H1 (cell line): ENCODE results near the gene RRP9. TPM values are rescaled to one million over a fixed set of nuclear protein-coding genes. Genes with fewer than 3 reads are reported as not detected.

ENCODE experiments used
- CTCF ChIA-PET: fragments of 300-600 bp; sonication (Branson Sonifier 250); formaldehyde crosslinking; loops from one replicate; lab custom pipeline; 2021; ENCODE audit not compliant: partially characterized antibody; lab: Charles Lee
- POLR2A ChIA-PET: fragments of 300-600 bp; sonication (Branson Sonifier 250); formaldehyde crosslinking; loops from one replicate; lab custom pipeline; 2021; ENCODE audit warnings: inconsistent platforms; ENCODE audit not compliant: partially characterized antibody; lab: Charles Lee
- DNase-seq, 2 experiments: peaks; one replicate each; pipeline versions ENCODE4 v3.0.0 to v3.0.0-alpha.2; 2010 to 2022; ENCODE audit warnings: low spot score in 2 of 2, low read depth in 1 of 2, mixed read lengths in 1 of 2
- FAIRE-seq: peaks from 2 replicates; lab custom pipeline; 2011; peaks lifted over from hg19 to GRCh38; lab: Jason Lieb, UNC
- H2AFZ ChIP-seq: 2 replicates; pipeline ENCODE4 v1.8.1; 2012; ENCODE audit warnings: low read length, inconsistent platforms
- H2AK5ac ChIP-seq: 2 replicates; pipeline ENCODE4 v1.6.1; 2013; ENCODE audit warnings: low read depth, low read length
- H2BK120ac ChIP-seq: replicated peaks from 2 replicates; pipeline ENCODE3; 2013; ENCODE audit warnings: low read depth, low read length, inconsistent platforms
- H2BK12ac ChIP-seq: 2 replicates; pipeline ENCODE4 v1.6.1; 2013; ENCODE audit warnings: low read depth, low read length
- H2BK15ac ChIP-seq: 2 replicates; pipeline ENCODE4 v1.6.1; 2013; ENCODE audit warnings: low read length
- H2BK20ac ChIP-seq: 2 replicates; pipeline ENCODE4 v1.6.1; 2013; ENCODE audit warnings: low read length
- H2BK5ac ChIP-seq: 2 replicates; pipeline ENCODE4 v1.6.1; 2013; ENCODE audit warnings: low read depth, low read length
- H3K14ac ChIP-seq: 2 replicates; pipeline ENCODE4 v1.6.1; 2013; ENCODE audit warnings: inconsistent platforms; ENCODE audit not compliant: insufficient read length
- H3K18ac ChIP-seq: 2 replicates; pipeline ENCODE4 v1.6.1; 2013; ENCODE audit warnings: low read length; ENCODE audit errors: extremely low read depth
- H3K23ac ChIP-seq: 2 replicates; pipeline ENCODE4 v1.6.1; 2013; ENCODE audit warnings: inconsistent platforms; ENCODE audit not compliant: insufficient read length
- H3K23me2 ChIP-seq: 2 replicates; pipeline ENCODE4 v1.6.1; 2013; ENCODE audit warnings: low read depth, low read length
- H3K27ac ChIP-seq: 2 replicates; pipeline ENCODE4 v1.6.1; 2011; ENCODE audit warnings: low read depth, low read length, inconsistent platforms
- H3K27me3 ChIP-seq, 4 experiments: replicated peaks in 1 of 4; 1 replicate in 1 of 4; 2 replicates in 3 of 4; pipeline versions ENCODE4 v1.6.1 to v1.8.1; 2011 to 2013; ENCODE audit warnings: low read length in 3 of 4, mild to moderate bottlenecking in 3 of 4, inconsistent platforms in 2 of 4, mixed read lengths in 2 of 4, moderate library complexity in 1 of 4; ENCODE audit not compliant: control insufficient read depth in 3 of 4, insufficient read depth in 3 of 4; ENCODE audit errors: extremely low read depth in 1 of 4
- H3K36me3 ChIP-seq, 4 experiments: 2 replicates each; pipeline versions ENCODE4 v1.6.1 to v1.8.1; 2011 to 2013; ENCODE audit warnings: mild to moderate bottlenecking in 4 of 4, low read length in 3 of 4, moderate library complexity in 2 of 4, control low read depth in 1 of 4, inconsistent platforms in 1 of 4; ENCODE audit not compliant: insufficient read depth in 4 of 4, control insufficient read depth in 2 of 4
- H3K4ac ChIP-seq: replicated peaks from 2 replicates; pipeline ENCODE3; 2013; ENCODE audit warnings: low read length, low read depth, mixed read lengths, inconsistent platforms; ENCODE audit not compliant: insufficient read length
- H3K4me1 ChIP-seq, 4 experiments: replicated peaks in 1 of 4; 1 replicate in 1 of 4; 2 replicates in 3 of 4; pipeline versions ENCODE4 v1.6.1 to v1.8.1; 2011 to 2013; ENCODE audit warnings: low read length in 3 of 4, inconsistent platforms in 2 of 4, mixed read lengths in 1 of 4; ENCODE audit not compliant: insufficient read depth in 4 of 4, control insufficient read depth in 3 of 4
- H3K4me2 ChIP-seq, 2 experiments: 2 replicates each; pipeline versions ENCODE4 v1.6.1 to v1.8.1; 2011 to 2013; ENCODE audit warnings: low read depth in 2 of 2, low read length in 2 of 2, control low read depth in 1 of 2, inconsistent platforms in 1 of 2, mild to moderate bottlenecking in 1 of 2; ENCODE audit not compliant: insufficient read depth in 1 of 2
- H3K4me3 ChIP-seq, 4 experiments: fragments of 200-600, 300-600 bp in 1 of 4; sonication (generic), shearing (Covaris generic), sonication (Bioruptor Twin) in 1 of 4; 2 replicates each; pipeline versions ENCODE4 v1.5.1 to v1.8.1; 2011 to 2016; ENCODE audit warnings: low read length in 4 of 4, low read depth in 3 of 4, control low read depth in 2 of 4, inconsistent platforms in 2 of 4, mild to moderate bottlenecking in 2 of 4, mixed read lengths in 1 of 4, moderate library complexity in 1 of 4; ENCODE audit not compliant: insufficient read depth in 2 of 4; ENCODE audit errors: extremely low read depth in 1 of 4
- H3K56ac ChIP-seq: replicated peaks from 2 replicates; pipeline ENCODE3; 2013; ENCODE audit warnings: low read depth, mild to moderate bottlenecking, mixed read lengths, low read length, inconsistent platforms; ENCODE audit not compliant: insufficient read length
- H3K79me1 ChIP-seq: 2 replicates; pipeline ENCODE4 v1.6.1; 2013; ENCODE audit warnings: low read depth, low read length, control low read depth
- H3K79me2 ChIP-seq, 2 experiments: 2 replicates each; pipeline versions ENCODE4 v1.6.1 to v1.8.1; 2012 to 2013; ENCODE audit warnings: low read length in 2 of 2, mild to moderate bottlenecking in 2 of 2, inconsistent platforms in 1 of 2; ENCODE audit not compliant: insufficient read depth in 2 of 2, control insufficient read depth in 1 of 2
- H3K9ac ChIP-seq, 4 experiments: replicated peaks in 1 of 4; 1 replicate in 1 of 4; 2 replicates in 3 of 4; pipeline versions ENCODE4 v1.6.1 to v1.8.1; 2011 to 2013; ENCODE audit warnings: low read depth in 3 of 4, low read length in 3 of 4, control low read depth in 2 of 4, mild to moderate bottlenecking in 2 of 4, moderate library complexity in 2 of 4, inconsistent platforms in 1 of 4; ENCODE audit errors: extremely low read depth in 1 of 4
- H3K9me3 ChIP-seq, 2 experiments: 2 replicates each; pipeline versions ENCODE4 v1.6.1 to v1.8.1; 2012 to 2013; ENCODE audit warnings: mild to moderate bottlenecking in 2 of 2, moderate library complexity in 2 of 2, control low read depth in 1 of 2, inconsistent platforms in 1 of 2, low read depth in 1 of 2, low read length in 1 of 2, mixed read lengths in 1 of 2; ENCODE audit not compliant: insufficient read depth in 2 of 2
- H4K20me1 ChIP-seq, 2 experiments: replicated peaks in 1 of 2; 2 replicates each; pipeline versions ENCODE3 to v1.8.1; 2011 to 2013; ENCODE audit warnings: inconsistent platforms in 2 of 2, low read length in 2 of 2, mild to moderate bottlenecking in 1 of 2; ENCODE audit not compliant: insufficient read depth in 2 of 2, control insufficient read depth in 1 of 2
- H4K5ac ChIP-seq: 2 replicates; pipeline ENCODE4 v1.6.1; 2013; ENCODE audit warnings: low read length, low read depth, mixed read lengths, inconsistent platforms; ENCODE audit not compliant: insufficient read length
- H4K8ac ChIP-seq: 2 replicates; pipeline ENCODE4 v1.8.0; 2013; ENCODE audit warnings: mild to moderate bottlenecking, moderate library complexity, low read length, inconsistent platforms; ENCODE audit not compliant: insufficient read depth; ENCODE audit errors: extremely low read depth
- H4K91ac ChIP-seq: replicated peaks from 2 replicates; pipeline ENCODE3; 2013; ENCODE audit warnings: low read length, mixed read lengths, inconsistent platforms; ENCODE audit not compliant: insufficient read length
- BRCA1 ChIP-seq: IDR thresholded peaks from 2 replicates; pipeline ENCODE4 v1.6.1; 2012; ENCODE audit warnings: low read depth, low read length, improper control_type of control experiment
- CHD1 ChIP-seq: IDR thresholded peaks from 2 replicates; pipeline ENCODE4 v1.6.1; 2012; ENCODE audit warnings: low read depth, low read length, improper control_type of control experiment
- CREB1 ChIP-seq: IDR thresholded peaks from 2 replicates; pipeline ENCODE4 v1.6.1; 2012; ENCODE audit warnings: inconsistent platforms
- KDM4A ChIP-seq: IDR thresholded peaks from one replicate; pipeline ENCODE4 v1.7.1; 2012; ENCODE audit warnings: low read depth, mild to moderate bottlenecking, moderate library complexity, low read length, inconsistent platforms; ENCODE audit not compliant: severe bottlenecking
- POLR2AphosphoS5 ChIP-seq: IDR thresholded peaks from 2 replicates; pipeline ENCODE4 v1.6.1; 2011; ENCODE audit warnings: low read depth, low read length
- RFX5 ChIP-seq: IDR thresholded peaks from 2 replicates; pipeline ENCODE4 v1.6.1; 2011; ENCODE audit warnings: low read depth, low read length, improper control_type of control experiment, borderline replicate concordance
- RNF2 ChIP-seq: fragments of 200-900, 300-1000 bp; sonication (generic); IDR thresholded peaks from 2 replicates; pipeline ENCODE4 v1.7.1; 2016; ENCODE audit warnings: borderline replicate concordance, low read depth, mild to moderate bottlenecking, antibody characterized with exemption, low read length; ENCODE audit not compliant: poor library complexity, severe bottlenecking; ENCODE audit errors: missing control alignments
- SUZ12 ChIP-seq: fragments of 200-600 bp; sonication (generic); IDR thresholded peaks from 2 replicates; pipeline ENCODE4 v1.6.1; 2012; ENCODE audit warnings: mild to moderate bottlenecking, inconsistent platforms, low read length, moderate library complexity, mixed read lengths
- WGBS, 2 experiments: shearing (Covaris generic) in 1 of 2; methylation state at CpG; one replicate each; pipeline versions ENCODE4 v1.1.6 to v1.1.7; 2013 to 2015; ENCODE audit warnings: low lambda C conversion rate in 2 of 2, mixed read lengths in 2 of 2, inconsistent platforms in 1 of 2, low coverage in 1 of 2, missing lambda C conversion rate in 1 of 2; ENCODE audit not compliant: insufficient replicate concordance in 2 of 2, insufficient coverage in 1 of 2, insufficient read length in 1 of 2; ENCODE audit errors: extremely low coverage in 1 of 2, missing lambda C conversion rate in 1 of 2; 5-methylcytosine and 5-hydroxymethylcytosine counted together
- polyA plus RNA-seq, 7 experiments: library from polyadenylated mRNA; depleted of rRNA in 3 of 7; stranded (reverse) in 5 of 7; unstranded in 2 of 7; fragments of >200 nt in 5 of 7; fragments of 200-250 nt in 2 of 7; gene quantifications; 1 replicate in 5 of 7; 2 replicates in 1 of 7; 4 replicates in 1 of 7; pipeline versions ENCODE4 v1.2.1 to v1.2.3, GENCODE V29; 2011 to 2013; ENCODE audit warnings: missing spikeins in 2 of 7, mixed read lengths in 2 of 7
- total RNA-seq: library from RNA; stranded (reverse); fragmentation: NEBNext Ultra II Directional; extraction: Animal tissue kit (Norgen Biotek cat#: 25700); gene quantifications from 2 replicates; pipeline ENCODE4 v1.2.1, GENCODE V29; 2021
- TF ChIP-seq, protein P1 (sequence below): IDR thresholded peaks from 2 replicates; pipeline ENCODE4 v1.6.1; 2011; ENCODE audit warnings: low read length, improper control_type of control experiment

Gene RRP9
- total and polyA plus RNA-seq, 2 of the 8 experiments (the other 6 are each of a cell fraction or from before 2014, with no cell fraction given) = 55.6 to 68.9 TPM

DNA sequence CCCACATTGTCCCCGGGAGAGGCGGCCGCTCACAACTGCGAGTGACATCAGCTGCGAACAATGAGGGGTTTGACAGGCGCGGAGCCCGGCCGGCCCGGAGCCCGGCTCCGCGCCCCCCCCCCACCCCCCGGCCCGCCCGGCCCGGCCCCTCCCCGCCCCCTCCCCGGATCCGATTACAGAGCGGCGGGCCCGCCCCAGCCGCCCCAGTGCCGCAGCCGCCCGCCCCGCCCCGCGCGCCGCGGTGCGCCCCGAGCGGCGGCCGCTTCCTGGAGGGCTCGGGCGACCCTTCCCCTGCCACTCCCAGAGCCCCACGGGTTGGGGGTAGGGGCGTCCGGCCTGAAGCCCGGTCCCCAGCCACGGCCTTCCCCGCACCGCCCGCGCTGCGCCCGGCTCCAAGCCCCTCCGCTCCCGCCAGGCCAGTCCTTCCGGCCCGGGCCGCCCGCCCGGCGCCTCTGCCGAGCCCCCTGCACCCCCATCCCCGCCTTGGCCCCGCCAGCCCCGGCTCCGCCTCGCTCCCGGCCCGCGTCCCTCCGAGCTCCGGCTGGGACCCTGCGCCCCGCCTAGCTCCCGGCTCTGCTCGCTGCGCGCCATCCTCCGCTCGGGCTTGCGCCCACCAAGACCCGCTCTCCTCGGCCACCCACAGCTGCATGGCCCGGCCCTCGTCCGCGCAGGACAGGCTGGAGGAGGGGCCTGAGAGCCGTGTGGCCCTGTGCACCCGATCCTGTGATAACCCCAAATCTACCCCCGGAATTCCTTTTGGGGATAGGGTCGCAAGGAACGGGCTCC, 25.9 kb upstream of the RRP9 start, which contains the start of gene PCBP4:
PCBP4 (minus strand) TSS at position 71 of the 786 bp plus-strand sequence. CDS start 6,214 bp downstream, outside the sequence.
- Histone ChIP-seq H2BK5ac (peak within 1 kb of the TSS; percentile 49), H3K4me1 (peaks cover 12 to 42% (median 33%) of the 10 kb centered on the region in 4 experiments), H3K36me3 (no peaks in the 10 kb centered on the region), H4K20me1 (peaks cover 0 to 6% of the 10 kb centered on the region in 2 experiments), H2AK5ac (peak within 1 kb of the TSS; percentile 82; the same call in 1 of the 2 replicates), H4K5ac (peak within 1 kb of the TSS; percentile 27), H3K18ac (peak within 1 kb of the TSS; percentile 90), H3K4me3 (peak within 1 kb of the TSS; percentile 57 to 90 (median 73)), H3K56ac (peak within 1 kb of the TSS; percentile 73), H2BK15ac (peak within 1 kb of the TSS; percentile 83), H2BK20ac (0 out of 2 replicates have a peak within 1 kb of the TSS, but pooled peaks have one; percentile 61), H4K91ac (peak within 1 kb of the TSS; percentile 99), H3K27me3 (peaks cover 0 to 13% (median 2%) of the 10 kb centered on the region in 4 experiments; a peak in 5 of 7 replicates), H3K9me3 (no peaks in the 10 kb centered on the region), H3K79me1 (no peaks in the 10 kb centered on the region), H4K8ac (peak within 1 kb of the TSS; percentile 96), H3K23ac (peak within 1 kb of the TSS; percentile 32), H3K9ac (peak within 1 kb of the TSS in 3 of 4 experiments; percentile 83 to 86 (median 86); a peak in 6 of 7 replicates), H3K4me2 (peak within 1 kb of the TSS; percentile 85 to 90), H3K23me2 (peaks cover 9% of the 10 kb centered on the region; the same call in 1 of the 2 replicates), H2BK12ac (peak within 1 kb of the TSS; percentile 85), H3K79me2 (no peaks in the 10 kb centered on the region), H3K4ac (peak within 1 kb of the TSS; percentile 99), H3K14ac (no peak within 1 kb of the TSS), H2BK120ac (peak within 1 kb of the TSS; percentile 66), H2AFZ (no peak within 1 kb of the TSS), H3K27ac (peak within 1 kb of the TSS; percentile 54)
- peak in 1 of 2 experiments; percentile 77 for DNase-seq
- CTCF ChIA-PET = interaction anchor here (0.7 to 10.5 kb wide), 6 partner anchors 10 to 253 kb away, joined by 3 to 66 read pairs (median 4); partner anchors contain the start of genes ACY1, GPR62, PARP3 and RRP9
- POLR2A ChIA-PET = interaction anchor here (0.6 to 29.3 kb wide), 14 partner anchors 9 to 453 kb away, joined by 3 to 923 read pairs (median 4); partner anchors contain the start of genes ABHD14A, ABHD14B, ACY1 and DUSP7
- 0% methylated on average over 29 of the region's 90 CpGs; no CpG with 5 or more reads in 1 of the 2 experiments for WGBS, 2 experiments
- FAIRE-seq = no peak
- TF ChIP-seq CHD1 = no peak
- no peak for TF ChIP-seq POLR2AphosphoS5
- TF ChIP-seq BRCA1 = no peak
- TF ChIP-seq CREB1 = no peak
- TF ChIP-seq, protein P1, sequence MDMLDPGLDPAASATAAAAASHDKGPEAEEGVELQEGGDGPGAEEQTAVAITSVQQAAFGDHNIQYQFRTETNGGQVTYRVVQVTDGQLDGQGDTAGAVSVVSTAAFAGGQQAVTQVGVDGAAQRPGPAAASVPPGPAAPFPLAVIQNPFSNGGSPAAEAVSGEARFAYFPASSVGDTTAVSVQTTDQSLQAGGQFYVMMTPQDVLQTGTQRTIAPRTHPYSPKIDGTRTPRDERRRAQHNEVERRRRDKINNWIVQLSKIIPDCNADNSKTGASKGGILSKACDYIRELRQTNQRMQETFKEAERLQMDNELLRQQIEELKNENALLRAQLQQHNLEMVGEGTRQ = no peak
- no peak for TF ChIP-seq SUZ12
- TF ChIP-seq RNF2 = no peak
- peak; percentile 26 for TF ChIP-seq KDM4A
- TF ChIP-seq RFX5 = no peak
